Measurements from ENCODE around the gene ASS1. TPM values are rescaled to one million over a fixed set of nuclear protein-coding genes. Genes with fewer than 3 reads are reported as not detected.

Gene ASS1
- total and polyA plus RNA-seq, 4 experiments from 2014 or later = not detected

- ChIA-PET POLR2A (ENCODE audit: partially characterized antibody) (no interaction called here), CTCF (ENCODE audit: partially characterized antibody) (interaction anchor here (0.6 kb wide), 1 partner anchor 186 kb away, joined by 4 read pairs; no protein-coding TSS in a partner anchor)
- intact Hi-C loops (cut with micrococcal nuclease) = no loop called here
- Mint-ChIP-seq H3K27me3 (peaks cover 12% of the 10 kb centered on the region in 2 donors), H3K9me3 (peaks cover 0 to 9% (median 6%) of the 10 kb centered on the region in 8 donors), H3K27ac (no peak overlapping the region), H3K36me3 (no peaks in the 10 kb centered on the region), H3K4me1 (no peaks in the 10 kb centered on the region), H3K4me3 (no peak overlapping the region)
- Histone ChIP-seq H3K4me3 (ENCODE audit: low read length in 2 of 2) (no peak overlapping the region), H3K36me3 (ENCODE audit: insufficient read depth, low read length) (no peaks in the 10 kb centered on the region), H3K4me1 (ENCODE audit: insufficient read depth, low read length) (no peaks in the 10 kb centered on the region), H3K27me3 (ENCODE audit: insufficient read depth, low read length) (no peaks in the 10 kb centered on the region), H3K27ac (ENCODE audit: low read depth, low read length) (no peak overlapping the region), H3K9me3 (ENCODE audit: control insufficient read depth in 1 of 2, low read length in 2 of 2) (no peaks in the 10 kb centered on the region)
- no peak for DNase-seq
Measured at GRCh38 chr9:130497139-130497538, 52.4 kb downstream of the ASS1 start.

- Mint-ChIP-seq H3K36me3 (no peaks in the 10 kb centered on the region), H3K4me3 (no peak overlapping the region), H3K9me3 (peaks cover 0 to 9% (median 6%) of the 10 kb centered on the region in 8 donors), H3K4me1 (no peaks in the 10 kb centered on the region), H3K27me3 (peaks cover 12% of the 10 kb centered on the region in 2 donors), H3K27ac (no peak overlapping the region)
- DNase-seq = no peak
- Histone ChIP-seq H3K9me3 (ENCODE audit: control insufficient read depth in 1 of 2, low read length in 2 of 2) (no peaks in the 10 kb centered on the region), H3K27ac (ENCODE audit: low read depth, low read length) (no peak overlapping the region), H3K4me1 (ENCODE audit: insufficient read depth, low read length) (no peaks in the 10 kb centered on the region), H3K4me3 (ENCODE audit: low read length in 2 of 2) (no peak overlapping the region), H3K36me3 (ENCODE audit: insufficient read depth, low read length) (no peaks in the 10 kb centered on the region), H3K27me3 (ENCODE audit: insufficient read depth, low read length) (no peaks in the 10 kb centered on the region)
- CTCF ChIA-PET (ENCODE audit: partially characterized antibody) = interaction anchor here (0.6 kb wide), 1 partner anchor 370 kb away, joined by 3 read pairs; no protein-coding TSS in a partner anchor
- POLR2A ChIA-PET (ENCODE audit: partially characterized antibody) = no interaction called here
- intact Hi-C loops (cut with micrococcal nuclease) = no loop called here
Measured at GRCh38 chr9:130498298-130498917, 53.6 kb downstream of the ASS1 start.

- H3K27ac Mint-ChIP-seq = no peak overlapping the region
- intact Hi-C loops (cut with micrococcal nuclease) = no loop called here
Measured at GRCh38 chr9:130498918-130499698, 54.3 kb downstream of the ASS1 start.

GRCh38 chr9:130499804-130500263 is 55.1 kb downstream of the ASS1 start:
- ChIA-PET CTCF (ENCODE audit: partially characterized antibody) (no interaction called here), POLR2A (ENCODE audit: partially characterized antibody) (no interaction called here)
- Mint-ChIP-seq H3K27me3 (peaks cover 10 to 12% of the 10 kb centered on the region in 2 donors), H3K4me1 (no peaks in the 10 kb centered on the region), H3K36me3 (no peaks in the 10 kb centered on the region), H3K4me3 (no peak overlapping the region), H3K9me3 (peaks cover 0 to 9% (median 4%) of the 10 kb centered on the region in 8 donors), H3K27ac (no peak overlapping the region)
- Histone ChIP-seq H3K27ac (ENCODE audit: low read depth, low read length) (no peak overlapping the region), H3K9me3 (ENCODE audit: control insufficient read depth in 1 of 2, low read length in 2 of 2) (no peaks in the 10 kb centered on the region), H3K4me1 (ENCODE audit: insufficient read depth, low read length) (no peaks in the 10 kb centered on the region), H3K4me3 (ENCODE audit: low read length in 2 of 2) (no peak overlapping the region), H3K27me3 (ENCODE audit: insufficient read depth, low read length) (no peaks in the 10 kb centered on the region), H3K36me3 (ENCODE audit: insufficient read depth, low read length) (no peaks in the 10 kb centered on the region)
- intact Hi-C loops (cut with micrococcal nuclease) = no loop called here
- DNase-seq = no peak

More at GRCh38 chr9:130498918-130499698, 54.3 kb downstream of the ASS1 start:
- Mint-ChIP-seq H3K36me3 (no peaks in the 10 kb centered on the region), H3K9me3 (peaks cover 0 to 9% (median 6%) of the 10 kb centered on the region in 8 donors), H3K4me1 (no peaks in the 10 kb centered on the region), H3K27me3 (peaks cover 12% of the 10 kb centered on the region in 2 donors), H3K4me3 (no peak overlapping the region)
- H3K27ac ChIP-seq (ENCODE audit: low read depth, low read length) = no peak overlapping the region
- no peaks in the 10 kb centered on the region for H3K27me3 ChIP-seq (ENCODE audit: insufficient read depth, low read length)
- H3K36me3 ChIP-seq (ENCODE audit: insufficient read depth, low read length) = no peaks in the 10 kb centered on the region
- H3K4me1 ChIP-seq (ENCODE audit: insufficient read depth, low read length) = no peaks in the 10 kb centered on the region
- no peaks in the 10 kb centered on the region for H3K9me3 ChIP-seq (ENCODE audit: control insufficient read depth in 1 of 2, low read length in 2 of 2)
- POLR2A ChIA-PET (ENCODE audit: partially characterized antibody) = no interaction called here
- CTCF ChIA-PET (ENCODE audit: partially characterized antibody) = interaction anchor here (0.6 kb wide), 1 partner anchor 369 kb away, joined by 3 read pairs; no protein-coding TSS in a partner anchor
- no peak overlapping the region for H3K4me3 ChIP-seq (ENCODE audit: low read length in 2 of 2)
- DNase-seq = no peak

GRCh38 chr9:130500340-130501180 is 55.8 kb downstream of the ASS1 start:
- intact Hi-C loops (cut with micrococcal nuclease) = no loop called here
- H3K4me1 Mint-ChIP-seq = no peaks in the 10 kb centered on the region

GRCh38 chr9:130501639-130502038 is 56.9 kb downstream of the ASS1 start:
- no peak overlapping the region for H3K27ac ChIP-seq (ENCODE audit: low read depth, low read length)
- no peak for DNase-seq
- Mint-ChIP-seq H3K27me3 (peaks cover 4% of the 10 kb centered on the region in 2 donors), H3K4me1 (no peaks in the 10 kb centered on the region), H3K27ac (no peak overlapping the region), H3K4me3 (no peak overlapping the region), H3K9me3 (peaks cover 0 to 2% (median 0%) of the 10 kb centered on the region in 8 donors), H3K36me3 (no peaks in the 10 kb centered on the region)
- intact Hi-C loops (cut with micrococcal nuclease) = no loop called here
- H3K27me3 ChIP-seq (ENCODE audit: insufficient read depth, low read length) = no peaks in the 10 kb centered on the region
- H3K36me3 ChIP-seq (ENCODE audit: insufficient read depth, low read length) = no peaks in the 10 kb centered on the region
- no peak overlapping the region for H3K4me3 ChIP-seq (ENCODE audit: low read length in 2 of 2)
- CTCF ChIA-PET (ENCODE audit: partially characterized antibody) = no interaction called here
- H3K4me1 ChIP-seq (ENCODE audit: insufficient read depth, low read length) = no peaks in the 10 kb centered on the region
- no peaks in the 10 kb centered on the region for H3K9me3 ChIP-seq (ENCODE audit: control insufficient read depth in 1 of 2, low read length in 2 of 2)
- POLR2A ChIA-PET (ENCODE audit: partially characterized antibody) = no interaction called here

More at GRCh38 chr9:130500340-130501180, 55.8 kb downstream of the ASS1 start:
- POLR2A ChIA-PET (ENCODE audit: partially characterized antibody) = no interaction called here
- Histone ChIP-seq H3K4me3 (ENCODE audit: low read length in 2 of 2) (no peak overlapping the region), H3K27ac (ENCODE audit: low read depth, low read length) (no peak overlapping the region), H3K27me3 (ENCODE audit: insufficient read depth, low read length) (no peaks in the 10 kb centered on the region), H3K36me3 (ENCODE audit: insufficient read depth, low read length) (no peaks in the 10 kb centered on the region), H3K4me1 (ENCODE audit: insufficient read depth, low read length) (no peaks in the 10 kb centered on the region), H3K9me3 (ENCODE audit: control insufficient read depth in 1 of 2, low read length in 2 of 2) (no peaks in the 10 kb centered on the region)
- Mint-ChIP-seq H3K27ac (no peak overlapping the region), H3K9me3 (peaks cover 0 to 4% (median 1%) of the 10 kb centered on the region in 8 donors), H3K36me3 (no peaks in the 10 kb centered on the region), H3K4me3 (peak overlapping the region in 1 of 8 donors; percentile 36), H3K27me3 (peaks cover 5 to 7% of the 10 kb centered on the region in 2 donors)
- CTCF ChIA-PET (ENCODE audit: partially characterized antibody) = no interaction called here
- DNase-seq = no peak

GRCh38 chr9:130508218-130508617 is 63.5 kb downstream of the ASS1 start:
- H3K4me1 ChIP-seq (ENCODE audit: insufficient read depth, low read length) = no peaks in the 10 kb centered on the region
- peaks cover 7 to 16% of the 10 kb centered on the region in 2 donors for H3K27me3 Mint-ChIP-seq
- no peak for DNase-seq
- CTCF ChIA-PET (ENCODE audit: partially characterized antibody) = no interaction called here
- peaks cover 0 to 14% (median 10%) of the 10 kb centered on the region in 8 donors for H3K9me3 Mint-ChIP-seq
- H3K27me3 ChIP-seq (ENCODE audit: insufficient read depth, low read length) = no peaks in the 10 kb centered on the region
- peaks cover 0 to 4% of the 10 kb centered on the region in 2 donors for H3K9me3 ChIP-seq (ENCODE audit: control insufficient read depth in 1 of 2, low read length in 2 of 2)
- no peak overlapping the region for H3K27ac ChIP-seq (ENCODE audit: low read depth, low read length)
- no peak overlapping the region for H3K4me3 ChIP-seq (ENCODE audit: low read length in 2 of 2)
- H3K4me1 Mint-ChIP-seq = no peaks in the 10 kb centered on the region
- no peak overlapping the region for H3K4me3 Mint-ChIP-seq
- POLR2A ChIA-PET (ENCODE audit: partially characterized antibody) = no interaction called here
- intact Hi-C loops (cut with micrococcal nuclease) = no loop called here
- H3K36me3 ChIP-seq (ENCODE audit: insufficient read depth, low read length) = no peaks in the 10 kb centered on the region
- peaks cover 0 to 9% of the 10 kb centered on the region in 2 donors for H3K36me3 Mint-ChIP-seq
- H3K27ac Mint-ChIP-seq = no peak overlapping the region
